Lung (tissue), 12 donors: ENCODE measurements around the gene AFAP1L2. TPM values are rescaled to one million over a fixed set of nuclear protein-coding genes. Genes with fewer than 3 reads are reported as not detected.

Experiments used
- ATAC-seq: fragments of 200-7000 bp; cut with Tn5 transposase; one replicate; pipeline ENCODE4 v1.9.1; 2020; ENCODE audit warnings: moderate number of reproducible peaks; ENCODE audit not compliant: insufficient read depth, low FRiP score
- DNase-seq, 3 donors: peaks; one replicate each; pipeline ENCODE4 v3.0.0-alpha.2; 2013 to 2017
- H3K27ac ChIP-seq, 2 donors: one replicate each; pipeline ENCODE4 v1.5.1; 2013; ENCODE audit warnings: mild to moderate bottlenecking in 2 of 2, moderate library complexity in 2 of 2, control low read depth in 1 of 2, inconsistent platforms in 1 of 2, low read depth in 1 of 2, low read length in 1 of 2
- H3K27me3 ChIP-seq, 3 donors: one replicate each; pipeline ENCODE4 v1.5.1; 2013; ENCODE audit warnings: low read length in 2 of 3; ENCODE audit not compliant: control insufficient read depth in 3 of 3, insufficient read depth in 3 of 3
- H3K36me3 ChIP-seq, 4 donors: one replicate each; pipeline ENCODE4 v1.5.1; 2013; ENCODE audit warnings: low read length in 4 of 4, mild to moderate bottlenecking in 1 of 4, moderate library complexity in 1 of 4; ENCODE audit not compliant: control insufficient read depth in 4 of 4, insufficient read depth in 4 of 4
- H3K4me1 ChIP-seq, 5 donors: one replicate each; pipeline ENCODE4 v1.5.1; 2013; ENCODE audit warnings: low read length in 5 of 5, mild to moderate bottlenecking in 2 of 5, moderate library complexity in 1 of 5; ENCODE audit not compliant: control insufficient read depth in 5 of 5, insufficient read depth in 5 of 5
- H3K4me3 ChIP-seq: one replicate; pipeline ENCODE4 v1.5.1; 2013; ENCODE audit warnings: mild to moderate bottlenecking, control low read depth, moderate library complexity
- H3K9ac ChIP-seq, 2 donors: one replicate each; pipeline ENCODE4 v1.5.1; 2013; ENCODE audit warnings: low read length in 2 of 2, control low read depth in 1 of 2; ENCODE audit not compliant: insufficient read depth in 1 of 2
- H3K9me3 ChIP-seq, 4 donors: one replicate each; pipeline ENCODE4 v1.5.1; 2013; ENCODE audit warnings: low read length in 3 of 4, mild to moderate bottlenecking in 1 of 4, moderate library complexity in 1 of 4; ENCODE audit not compliant: control insufficient read depth in 4 of 4, insufficient read depth in 3 of 4
- WGBS, 2 donors: extraction: QIAGEN DNeasy Blood & Tissue Kit; methylation state at CpG; one replicate each; pipeline ENCODE4 v1.1.7; 2013; 5-methylcytosine and 5-hydroxymethylcytosine counted together
- polyA plus RNA-seq, 2 donors: library from polyadenylated mRNA; stranded (reverse); fragments of 200-250 nt; gene quantifications; one replicate each; pipeline ENCODE4 v1.2.1, GENCODE V29; 2013
- total RNA-seq, 2 donors: library from RNA; depleted of rRNA in 1 of 2; stranded (reverse); fragments of >200 nt in 1 of 2; gene quantifications; one replicate each; pipeline ENCODE4 v1.2.1, GENCODE V29; 2014 to 2021
- TF ChIP-seq, protein P1 (sequence below): IDR thresholded peaks from 2 replicates; pipeline ENCODE4 v1.5.1; 2012; ENCODE audit warnings: mild to moderate bottlenecking; ENCODE audit errors: control extremely low read depth, extremely low read depth
- donor health status: control.
- donor health status: control.
- donor health status: Bipolar disorder and iron deficiency.
- donor health status: healthy.
- donor health status: DM: yes; HTN: yes; CAD: no.

Gene AFAP1L2
- total and polyA plus RNA-seq, 4 donors = 2.0 to 21.0 (median 5.8) TPM

GRCh38 chr10:114395366-114396022 lies 8.8 kb downstream of the AFAP1L2 start:
- no peak overlapping the region for H3K4me3 ChIP-seq
- H3K4me1 ChIP-seq = peaks cover 0 to 56% (median 22%) of the 10 kb centered on the region in 5 donors
- TF ChIP-seq, protein P1, sequence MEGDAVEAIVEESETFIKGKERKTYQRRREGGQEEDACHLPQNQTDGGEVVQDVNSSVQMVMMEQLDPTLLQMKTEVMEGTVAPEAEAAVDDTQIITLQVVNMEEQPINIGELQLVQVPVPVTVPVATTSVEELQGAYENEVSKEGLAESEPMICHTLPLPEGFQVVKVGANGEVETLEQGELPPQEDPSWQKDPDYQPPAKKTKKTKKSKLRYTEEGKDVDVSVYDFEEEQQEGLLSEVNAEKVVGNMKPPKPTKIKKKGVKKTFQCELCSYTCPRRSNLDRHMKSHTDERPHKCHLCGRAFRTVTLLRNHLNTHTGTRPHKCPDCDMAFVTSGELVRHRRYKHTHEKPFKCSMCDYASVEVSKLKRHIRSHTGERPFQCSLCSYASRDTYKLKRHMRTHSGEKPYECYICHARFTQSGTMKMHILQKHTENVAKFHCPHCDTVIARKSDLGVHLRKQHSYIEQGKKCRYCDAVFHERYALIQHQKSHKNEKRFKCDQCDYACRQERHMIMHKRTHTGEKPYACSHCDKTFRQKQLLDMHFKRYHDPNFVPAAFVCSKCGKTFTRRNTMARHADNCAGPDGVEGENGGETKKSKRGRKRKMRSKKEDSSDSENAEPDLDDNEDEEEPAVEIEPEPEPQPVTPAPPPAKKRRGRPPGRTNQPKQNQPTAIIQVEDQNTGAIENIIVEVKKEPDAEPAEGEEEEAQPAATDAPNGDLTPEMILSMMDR = no peak
- peaks cover 0 to 5% (median 0%) of the 10 kb centered on the region in 4 donors for H3K36me3 ChIP-seq
- DNase-seq (no peak), ATAC-seq (no peak)
- H3K27ac ChIP-seq = no peak overlapping the region
- H3K9me3 ChIP-seq = peaks cover 0 to 2% (median 0%) of the 10 kb centered on the region in 4 donors
- H3K9ac ChIP-seq = no peak overlapping the region
- WGBS, 2 donors = 60 to 79% methylated on average over 6 of the region's 6 CpGs
- H3K27me3 ChIP-seq = no peaks in the 10 kb centered on the region

- Histone ChIP-seq H3K4me1 (peaks cover 0 to 46% (median 18%) of the 10 kb centered on the region in 5 donors), H3K9ac (no peak overlapping the region), H3K27ac (no peak overlapping the region), H3K36me3 (peaks cover 0 to 5% (median 0%) of the 10 kb centered on the region in 4 donors), H3K27me3 (no peaks in the 10 kb centered on the region), H3K4me3 (no peak overlapping the region), H3K9me3 (peaks cover 0 to 2% (median 0%) of the 10 kb centered on the region in 4 donors)
- TF ChIP-seq, protein P1 = no peak
- no peak for DNase-seq
- 57 to 69% methylated on average over 6 of the region's 6 CpGs for WGBS, 2 donors
- ATAC-seq = no peak
Observed at GRCh38 chr10:114394531-114394930, 9.8 kb downstream of the AFAP1L2 start.

- Histone ChIP-seq H3K4me1 (peaks cover 0 to 40% (median 12%) of the 10 kb centered on the region in 5 donors), H3K9ac (no peak overlapping the region), H3K27me3 (no peaks in the 10 kb centered on the region), H3K9me3 (peaks cover 0 to 2% (median 0%) of the 10 kb centered on the region in 4 donors), H3K27ac (no peak overlapping the region), H3K4me3 (no peak overlapping the region), H3K36me3 (peaks cover 0 to 5% (median 0%) of the 10 kb centered on the region in 4 donors)
- TF ChIP-seq, protein P1 = no peak
- 93 to 95% methylated on average over 7 of the region's 7 CpGs for WGBS, 2 donors
- ATAC-seq = no peak
- no peak for DNase-seq
Observed at GRCh38 chr10:114393886-114394285, 10.4 kb downstream of the AFAP1L2 start.

DNA sequence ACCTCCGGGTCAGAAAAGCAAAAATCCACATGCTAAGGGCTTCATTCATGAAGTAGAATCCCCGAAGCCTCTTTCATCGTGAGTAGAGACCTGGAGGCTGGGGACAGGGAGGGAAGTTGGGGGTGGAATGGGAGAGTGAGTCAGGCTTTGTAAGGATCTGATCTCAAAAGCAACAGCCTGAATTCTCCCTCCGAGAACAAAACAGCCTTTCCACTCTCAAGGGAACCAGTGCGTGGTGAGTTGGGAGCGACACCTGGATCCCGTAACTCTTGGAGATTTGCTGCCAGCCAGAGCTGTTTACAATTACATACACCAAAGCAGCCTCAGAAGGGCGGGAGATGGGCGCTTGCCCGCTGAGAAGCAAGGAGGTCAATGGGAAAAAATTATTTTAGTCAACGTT lies 10.8 kb downstream of the AFAP1L2 start:
- H3K4me1 ChIP-seq = peaks cover 0 to 36% (median 8%) of the 10 kb centered on the region in 5 donors
- TF ChIP-seq, protein P1 = no peak
- H3K36me3 ChIP-seq = peaks cover 0 to 5% (median 0%) of the 10 kb centered on the region in 4 donors
- ATAC-seq (no peak), DNase-seq (no peak)
- no peak overlapping the region for H3K9ac ChIP-seq
- H3K4me3 ChIP-seq = no peak overlapping the region
- no peak overlapping the region for H3K27ac ChIP-seq
- WGBS, 2 donors = 66 to 72% methylated on average over 11 of the region's 11 CpGs
- no peaks in the 10 kb centered on the region for H3K27me3 ChIP-seq
- H3K9me3 ChIP-seq = no peaks in the 10 kb centered on the region
